ENCODE measurements around the gene NOXO1. TPM values are rescaled to one million over a fixed set of nuclear protein-coding genes. Genes with fewer than 3 reads are reported as not detected.

The NOXO1 gene
- total and polyA plus RNA-seq, 9 of the 15 experiments (the other 6 are each of a cell fraction or from before 2014, with no cell fraction given), result not detected

GRCh38 chr16:1964506-1965395 is 16.5 kb downstream of the NOXO1 start, which contains the start of gene RPS2 (continued):
- peak; percentile 99 for TF ChIP-seq U2AF1 (optimal IDR thresholded peaks at IDR 0.05; ENCODE audit: low read depth, low read length)
- no peak for TF ChIP-seq HMG20A (CRISPR knock-in tag; conservative IDR thresholded peaks at IDR 0.05)
- TF ChIP-seq SRSF9 (IDR thresholded peaks at IDR 0.05; ENCODE audit: borderline replicate concordance, low read depth, low read length), result no peak
- TF ChIP-seq E2F8 (IDR thresholded peaks at IDR 0.05; ENCODE audit: low read depth, partially characterized antibody), result peak; percentile 64
- TF ChIP-seq PATZ1 (CRISPR knock-in tag; IDR thresholded peaks at IDR 0.05; ENCODE audit: borderline replicate concordance), result no peak
- 0 out of 2 replicates have a peak, but pooled peaks have one; percentile 21 for TF ChIP-seq HMBOX1 (IDR thresholded peaks at IDR 0.05)
- no peak for TF ChIP-seq ZSCAN29 (IDR thresholded peaks at IDR 0.05)
- TF ChIP-seq PKNOX1 (IDR thresholded peaks at IDR 0.05), result peak; percentile 55
- no peak for TF ChIP-seq EZH2 (IDR thresholded peaks at IDR 0.05; ENCODE audit: borderline replicate concordance, low read depth, low read length)
- TF ChIP-seq SPI1 (IDR thresholded peaks at IDR 0.05; ENCODE audit: borderline replicate concordance, low read depth, low read length), result no peak
- TF ChIP-seq ZNF174 (CRISPR knock-in tag; IDR thresholded peaks at IDR 0.05), result no peak
- TF ChIP-seq ZBTB34 (CRISPR knock-in tag; IDR thresholded peaks at IDR 0.05), result no peak
- no peak for TF ChIP-seq MED1 (CRISPR knock-in tag; IDR thresholded peaks at IDR 0.05; ENCODE audit: borderline replicate concordance)
- TF ChIP-seq UBTF (IDR thresholded peaks at IDR 0.05; ENCODE audit: borderline replicate concordance in 1 of 2, low read depth in 2 of 2, low read length in 2 of 2), result no peak
- TF ChIP-seq POLR3G (IDR thresholded peaks at IDR 0.05; ENCODE audit: extremely low read depth, insufficient read length, insufficient replicate concordance), result no peak

Data from K562 (cell line).